K562 (cell line): Measurements from ENCODE around the gene VAMP8. TPM values are rescaled to one million over a fixed set of nuclear protein-coding genes. Genes with fewer than 3 reads are reported as not detected.

Experiments used
- ATAC-seq: fragments of 200-7000 bp; cut with Tn5 transposase; 3 replicates; pipeline ENCODE4 v1.9.1; 2020; ENCODE audit warnings: moderate library complexity
- BruUV-seq: library from RNA; stranded (reverse); fragments of 400-500 nt; replicated peaks from 2 replicates; lab custom pipeline; 2021; lab: Mats Ljungman, UMichigan
- CTCF ChIA-PET: fragments of 300-600 bp; formaldehyde crosslinking; extraction: SDS; loops from one replicate; lab custom pipeline; 2021; ENCODE audit warnings: low intra/inter-chr PET ratio; lab: Yijun Ruan, JAX
- POLR2A ChIA-PET: fragments of 300-600, 350-650 bp; sonication (Branson Sonifier 250); formaldehyde crosslinking; extraction: SDS; loops from one replicate; lab custom pipeline; 2021; ENCODE audit warnings: antibody characterized with exemption, inconsistent platforms; lab: Yijun Ruan, JAX
- DNase-seq, 4 experiments: peaks; one replicate each; pipeline versions ENCODE4 v3.0.0 to v3.0.0-alpha.2; 2011 to 2018; ENCODE audit warnings: low spot score in 3 of 4, mixed read lengths in 3 of 4; ENCODE audit errors: extremely low read depth in 1 of 4
- FAIRE-seq: peaks from 2 replicates; lab custom pipeline; 2011; peaks lifted over from hg19 to GRCh38; lab: Jason Lieb, UNC
- H2AFZ ChIP-seq: 2 replicates; pipeline ENCODE4 v1.6.0; 2011; ENCODE audit warnings: low read depth, low read length, control low read depth, inconsistent platforms
- H3K27ac ChIP-seq: fragments of 200-600 bp; 3 replicates; pipeline ENCODE4 v1.8.0; 2011; ENCODE audit warnings: low read depth, mild to moderate bottlenecking, control low read depth, inconsistent platforms, low read length, moderate library complexity, mixed read lengths; ENCODE audit errors: extremely low read depth
- H3K27me3 ChIP-seq, 2 experiments: fragments of 300-600 bp in 1 of 2; 2 replicates in 1 of 2; 3 replicates in 1 of 2; pipeline versions ENCODE4 v1.6.0 to v1.8.0; 2011; ENCODE audit warnings: inconsistent platforms in 2 of 2, low read length in 2 of 2, mild to moderate bottlenecking in 1 of 2, mixed read lengths in 1 of 2, moderate library complexity in 1 of 2; ENCODE audit not compliant: control insufficient read depth in 2 of 2, insufficient read depth in 2 of 2
- H3K36me3 ChIP-seq: fragments of 300-600 bp; 3 replicates; pipeline ENCODE4 v1.8.0; 2011; ENCODE audit warnings: mild to moderate bottlenecking, low read length, inconsistent platforms; ENCODE audit not compliant: control insufficient read depth, insufficient read depth
- H3K4me1 ChIP-seq, 2 experiments: fragments of 200-600 bp in 1 of 2; replicated peaks in 1 of 2; 2 replicates in 1 of 2; 3 replicates in 1 of 2; pipeline versions ENCODE4 v1.5.1 to v1.8.0; 2011; ENCODE audit warnings: inconsistent platforms in 2 of 2, low read length in 2 of 2, mild to moderate bottlenecking in 1 of 2, mixed read lengths in 1 of 2, moderate library complexity in 1 of 2; ENCODE audit not compliant: control insufficient read depth in 2 of 2, insufficient read depth in 2 of 2
- H3K4me2 ChIP-seq: 2 replicates; pipeline ENCODE4 v1.6.1; 2011; ENCODE audit warnings: low read length, control low read depth, inconsistent platforms, mixed read lengths; ENCODE audit not compliant: insufficient read depth
- H3K4me3 ChIP-seq: fragments of 200-600 bp; sonication (generic), shearing (Covaris generic); 2 replicates; pipeline ENCODE4 v1.5.1; 2016; ENCODE audit warnings: control low read depth, inconsistent platforms
- H3K79me2 ChIP-seq: fragments of 200-600 bp; 3 replicates; pipeline ENCODE4 v1.8.0; 2011; ENCODE audit warnings: low read length, inconsistent platforms; ENCODE audit not compliant: control insufficient read depth, insufficient read depth
- H3K9ac ChIP-seq, 2 experiments: 2 replicates each; pipeline versions ENCODE4 v1.6.0 to v1.6.1; 2011; ENCODE audit warnings: low read depth in 2 of 2, low read length in 2 of 2, control low read depth in 1 of 2, inconsistent platforms in 1 of 2, mild to moderate bottlenecking in 1 of 2, mixed read lengths in 1 of 2; ENCODE audit not compliant: insufficient read depth in 1 of 2
- H3K9me1 ChIP-seq: one replicate; pipeline ENCODE4 v1.6.0; 2011; ENCODE audit warnings: inconsistent platforms, mild to moderate bottlenecking, low read length, moderate library complexity; ENCODE audit not compliant: control insufficient read depth, insufficient read depth
- H3K9me3 ChIP-seq: replicated peaks from 2 replicates; pipeline ENCODE4 v1.5.1; 2011; ENCODE audit warnings: low read depth, low read length, inconsistent platforms; ENCODE audit not compliant: control insufficient read depth, insufficient read depth
- H4K20me1 ChIP-seq: replicated peaks from 2 replicates; pipeline ENCODE4 v1.6.1; 2011; ENCODE audit warnings: low read length, inconsistent platforms, mixed read lengths; ENCODE audit not compliant: control insufficient read depth, insufficient read depth
- ZBTB17 ChIP-seq: fragments of 450-650 bp; formaldehyde crosslinking; IDR thresholded peaks from 2 replicates; pipeline ENCODE4 v1.4.0; 2020; ENCODE audit warnings: mild to moderate bottlenecking
- WGBS: fragments of 100-300 bp; shearing (Covaris generic); methylation state at CpG from one replicate; pipeline ENCODE4 v1.1.6; 2016; ENCODE audit warnings: low coverage, mixed read lengths; ENCODE audit not compliant: insufficient coverage; ENCODE audit errors: missing lambda C conversion rate; 5-methylcytosine and 5-hydroxymethylcytosine counted together
- in situ Hi-C: fragments of 300-500 bp; cut with MboI; formaldehyde crosslinking; loops from 4 replicates; pipeline ENCODE4 v1.15.0; 2018; ENCODE audit warnings: inconsistent platforms, mixed read lengths
- intact Hi-C: fragments of 100-400 bp; cut with micrococcal nuclease; formaldehyde crosslinking; loops from 2 replicates; pipeline ENCODE4 v1.14.2; 2022
- polyA plus RNA-seq, 8 experiments: library from polyadenylated mRNA; depleted of rRNA in 4 of 8; stranded (reverse) in 5 of 8; unstranded in 3 of 8; fragments of >200 nt; fragmentation: Nextera tagmentation in 2 of 8; fragmentation: Illumina TruSeq in 1 of 8; extraction: Ambion mirVana in 2 of 8; extraction: Trizol in 1 of 8; gene quantifications; 2 replicates each; pipeline versions ENCODE4 v1.2.1 to v1.2.3, GENCODE V29; 2011 to 2014; ENCODE audit warnings: inconsistent platforms in 1 of 8, missing spikeins in 1 of 8
- total RNA-seq, 7 experiments: library from RNA; depleted of rRNA in 6 of 7; stranded (reverse); fragments of >200 nt in 6 of 7; fragmentation: Illumina TruSeq in 2 of 7; extraction: Trizol in 2 of 7; gene quantifications; 2 replicates each; pipeline versions ENCODE4 v1.2.1 to v1.2.3, GENCODE V29; 2011 to 2021; ENCODE audit warnings: low replicate concordance in 1 of 7
- TF ChIP-seq, protein P1 (sequence below), 2 experiments: fragments of 450-650 bp; IDR thresholded peaks; 2 replicates each; pipeline ENCODE4 v1.6.1; 2016
- TF ChIP-seq, protein P2 (sequence below): fragments of 250-450 bp; sonication (Bioruptor Pico); IDR thresholded peaks from 2 replicates; pipeline ENCODE4 v1.4.0; 2020

Gene VAMP8
- total and polyA plus RNA-seq, 9 of the 15 experiments (the other 6 are each of a cell fraction or from before 2014, with no cell fraction given): 107 to 571 (median 248) TPM

DNA sequence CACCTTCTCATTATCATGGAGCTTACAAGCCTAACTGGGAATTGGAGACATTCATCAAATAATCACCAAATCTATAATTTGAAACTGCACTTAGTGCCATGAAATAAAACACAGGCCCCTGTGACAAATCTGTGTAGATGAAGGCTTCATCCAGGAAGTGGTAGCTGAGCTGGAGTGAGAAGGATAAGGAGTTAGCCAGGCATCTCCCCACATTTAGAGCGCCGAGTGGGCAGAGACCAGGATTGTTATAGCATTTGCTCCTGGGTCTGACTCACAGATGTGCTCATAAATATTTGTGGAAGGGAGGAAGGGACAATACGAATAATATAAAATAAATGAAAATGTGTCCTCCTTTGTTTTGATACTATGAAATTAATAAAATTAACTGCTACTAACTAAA is 40.9 kb upstream of the VAMP8 start:
- TF ChIP-seq ZBTB17: peak; percentile 95
- TF ChIP-seq, protein P1, sequence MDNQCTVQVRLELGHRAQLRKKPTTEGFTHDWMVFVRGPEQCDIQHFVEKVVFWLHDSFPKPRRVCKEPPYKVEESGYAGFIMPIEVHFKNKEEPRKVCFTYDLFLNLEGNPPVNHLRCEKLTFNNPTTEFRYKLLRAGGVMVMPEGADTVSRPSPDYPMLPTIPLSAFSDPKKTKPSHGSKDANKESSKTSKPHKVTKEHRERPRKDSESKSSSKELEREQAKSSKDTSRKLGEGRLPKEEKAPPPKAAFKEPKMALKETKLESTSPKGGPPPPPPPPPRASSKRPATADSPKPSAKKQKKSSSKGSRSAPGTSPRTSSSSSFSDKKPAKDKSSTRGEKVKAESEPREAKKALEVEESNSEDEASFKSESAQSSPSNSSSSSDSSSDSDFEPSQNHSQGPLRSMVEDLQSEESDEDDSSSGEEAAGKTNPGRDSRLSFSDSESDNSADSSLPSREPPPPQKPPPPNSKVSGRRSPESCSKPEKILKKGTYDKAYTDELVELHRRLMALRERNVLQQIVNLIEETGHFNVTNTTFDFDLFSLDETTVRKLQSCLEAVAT (IDR thresholded peaks at IDR 0.05): peak in 1 of 2 experiments; percentile 92; a peak in 2 of 4 replicates
- TF ChIP-seq, protein P2, sequence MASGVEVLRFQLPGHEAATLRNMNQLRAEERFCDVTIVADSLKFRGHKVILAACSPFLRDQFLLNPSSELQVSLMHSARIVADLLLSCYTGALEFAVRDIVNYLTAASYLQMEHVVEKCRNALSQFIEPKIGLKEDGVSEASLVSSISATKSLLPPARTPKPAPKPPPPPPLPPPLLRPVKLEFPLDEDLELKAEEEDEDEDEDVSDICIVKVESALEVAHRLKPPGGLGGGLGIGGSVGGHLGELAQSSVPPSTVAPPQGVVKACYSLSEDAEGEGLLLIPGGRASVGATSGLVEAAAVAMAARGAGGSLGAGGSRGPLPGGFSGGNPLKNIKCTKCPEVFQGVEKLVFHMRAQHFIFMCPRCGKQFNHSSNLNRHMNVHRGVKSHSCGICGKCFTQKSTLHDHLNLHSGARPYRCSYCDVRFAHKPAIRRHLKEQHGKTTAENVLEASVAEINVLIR (CRISPR knock-in tag): no peak
- H2AFZ ChIP-seq: no peak overlapping the region
- no peaks in the 10 kb centered on the region for H3K9me1 ChIP-seq
- in situ Hi-C loops (no loop called here), intact Hi-C loops (loop anchor here (5.0 kb wide), 1 partner anchor 99 kb away; no protein-coding TSS in a partner anchor)
- POLR2A ChIA-PET: interaction anchor here (0.9 to 24.3 kb wide), 8 partner anchors 10 to 209 kb away, joined by 3 to 1576 read pairs (median 4); partner anchors contain the start of genes CAPG, SH2D6 and TGOLN2
- WGBS: 82% methylated on average over 3 of the region's 3 CpGs
- no peak overlapping the region for H3K4me2 ChIP-seq
- peaks cover 49% of the 10 kb centered on the region for H3K79me2 ChIP-seq
- H3K27me3 ChIP-seq: no peaks in the 10 kb centered on the region
- CTCF ChIA-PET: no interaction called here
- H3K9ac ChIP-seq: peak overlapping the region in 1 of 2 experiments; percentile 100; a peak in 1 of 4 replicates
- ATAC-seq (no peak), FAIRE-seq (no peak), DNase-seq (no peak)
- H3K4me1 ChIP-seq: peaks cover 9% of the 10 kb centered on the region in 2 experiments; a peak in 4 of 5 replicates
- no peak overlapping the region for H3K4me3 ChIP-seq
- peaks cover 21% of the 10 kb centered on the region for H3K36me3 ChIP-seq
- BruUV-seq: no TSS peak
- H4K20me1 ChIP-seq: peaks cover 20% of the 10 kb centered on the region
- H3K27ac ChIP-seq: no peak overlapping the region
- H3K9me3 ChIP-seq: no peaks in the 10 kb centered on the region
